ENCODE results near the gene RGS6.

RGS6 gene

DNA sequence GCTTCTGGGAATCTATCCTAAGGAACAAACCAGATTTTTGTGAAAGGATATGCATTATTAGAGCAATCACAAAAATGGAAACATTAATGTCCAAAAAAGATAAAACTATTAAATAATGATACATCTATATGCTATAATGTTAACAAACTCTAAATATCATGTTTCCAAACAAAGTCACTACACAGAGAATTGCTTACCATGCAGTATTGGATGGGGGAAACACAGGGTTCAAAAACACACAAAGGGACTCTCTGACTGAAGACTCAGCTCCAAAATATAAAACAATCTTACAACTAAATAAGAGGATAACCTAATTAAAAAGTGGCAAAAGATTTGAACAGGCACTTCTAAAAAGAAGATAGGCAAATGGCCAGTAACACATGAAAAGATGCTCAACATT, 657.4 kb downstream of the RGS6 start:
- DNase-seq (ENCODE audit: low read depth): no peak

DNA sequence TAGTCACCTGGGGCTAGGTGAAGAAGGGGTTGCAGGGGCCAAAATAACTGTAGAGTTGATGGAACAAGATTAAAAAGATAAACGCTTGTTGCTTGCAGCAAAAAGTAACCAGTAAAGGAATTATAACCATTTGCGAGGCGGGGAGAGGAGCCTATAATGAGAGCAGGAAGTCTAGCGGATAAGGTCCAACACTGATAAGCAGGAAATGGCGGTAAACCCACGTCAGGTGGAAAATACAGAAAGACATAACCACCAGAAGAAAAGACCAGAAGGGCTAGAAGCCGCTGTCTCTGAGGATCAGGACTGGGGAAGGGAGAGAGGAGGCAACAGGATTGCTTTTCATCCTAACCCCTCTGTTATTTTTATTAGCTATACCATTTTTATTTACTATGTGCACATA, 658.3 kb downstream of the RGS6 start:
- DNase-seq (ENCODE audit: low read depth): no peak

DNA sequence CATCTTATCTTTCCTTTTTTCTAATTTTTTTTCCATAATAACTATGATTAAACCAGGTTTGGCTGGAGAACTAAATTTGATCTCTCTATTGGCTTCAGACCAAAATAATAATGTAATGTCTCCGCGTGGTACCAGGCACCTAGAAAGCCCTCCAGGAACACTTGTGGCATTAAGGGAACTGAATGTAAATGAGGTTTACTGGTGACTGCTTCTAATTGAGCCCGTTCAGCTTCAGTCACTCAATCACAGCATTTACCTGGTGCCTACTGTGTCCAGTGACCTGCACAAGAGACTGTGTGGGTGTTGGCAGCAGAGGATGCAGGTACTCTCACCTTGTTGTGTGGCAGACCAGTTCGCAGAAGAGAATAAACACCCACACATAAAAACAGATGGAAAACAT, 659.2 kb downstream of the RGS6 start:
- DNase-seq (ENCODE audit: low read depth): no peak

DNA sequence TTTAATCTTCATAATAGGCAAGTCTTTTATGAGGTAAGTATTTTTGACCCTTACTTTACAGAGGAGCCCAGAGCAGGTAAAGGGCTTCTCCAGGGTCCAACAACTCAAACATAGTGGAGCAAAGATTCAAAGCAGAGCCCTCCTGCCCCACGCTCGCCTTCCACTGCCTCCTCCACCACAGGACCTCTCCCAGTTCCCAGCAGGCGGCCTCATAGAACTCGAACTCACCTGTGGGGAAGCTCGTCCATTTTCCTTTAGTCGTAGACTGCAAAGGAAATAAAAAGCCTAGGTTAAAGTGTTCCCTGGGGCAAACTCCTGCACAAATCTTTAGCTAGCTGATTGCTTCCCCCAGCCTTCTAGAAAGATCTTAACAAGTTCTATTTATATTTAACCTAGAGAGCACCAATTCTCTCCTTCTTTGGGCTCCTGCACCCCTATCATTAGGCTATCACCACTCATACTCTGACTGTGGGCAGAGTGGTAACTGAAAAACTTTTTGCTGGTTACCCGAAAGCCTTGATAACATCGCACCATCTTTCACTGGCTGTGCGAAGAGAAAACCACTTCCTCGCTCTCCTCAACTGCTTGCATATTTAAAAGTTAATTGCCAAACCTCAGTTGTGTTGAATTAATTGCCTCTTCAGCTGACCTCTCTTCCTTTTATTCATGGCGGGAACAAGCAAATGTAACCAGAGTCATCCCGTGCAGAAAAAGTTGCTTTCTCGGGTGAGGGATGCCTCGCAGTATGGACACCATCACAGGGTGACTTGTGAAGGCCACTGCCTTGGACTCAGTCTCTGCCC, 662.1 kb downstream of the RGS6 start:
- no peak for DNase-seq (ENCODE audit: low read depth)

DNA sequence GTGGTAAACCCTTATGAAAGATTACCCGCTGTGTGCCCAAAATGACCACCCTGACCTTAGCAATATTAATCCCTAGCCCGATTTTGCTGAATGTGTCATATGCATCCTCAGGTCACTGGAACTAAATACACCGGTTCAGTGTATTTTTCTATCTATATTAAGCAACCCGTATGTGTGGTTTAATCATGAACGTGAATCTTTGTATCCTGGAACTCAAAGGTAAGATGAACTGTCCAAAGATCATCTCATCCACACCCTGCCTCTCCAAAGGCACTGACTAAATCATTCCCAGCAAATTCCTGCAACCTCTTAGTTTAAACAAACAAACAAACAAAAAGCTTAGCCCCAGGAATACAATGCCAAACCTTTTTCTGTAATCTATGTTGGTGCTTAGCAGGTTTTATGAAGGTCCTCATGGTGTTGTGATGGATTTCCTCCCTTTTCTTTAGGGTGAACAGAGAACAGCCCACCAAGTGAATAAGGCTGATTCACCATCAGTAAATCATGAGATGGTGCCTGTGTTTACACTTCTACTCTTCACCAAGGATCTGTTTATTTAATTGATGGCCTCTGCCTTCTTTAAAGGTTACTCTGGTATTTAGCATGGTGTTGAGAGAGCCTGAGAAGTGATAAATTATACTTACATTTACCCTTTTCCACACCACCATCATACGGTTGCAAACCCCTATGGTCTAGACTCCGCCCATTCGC, 663.1 kb downstream of the RGS6 start:
- DNase-seq (ENCODE audit: low read depth): no peak

DNA sequence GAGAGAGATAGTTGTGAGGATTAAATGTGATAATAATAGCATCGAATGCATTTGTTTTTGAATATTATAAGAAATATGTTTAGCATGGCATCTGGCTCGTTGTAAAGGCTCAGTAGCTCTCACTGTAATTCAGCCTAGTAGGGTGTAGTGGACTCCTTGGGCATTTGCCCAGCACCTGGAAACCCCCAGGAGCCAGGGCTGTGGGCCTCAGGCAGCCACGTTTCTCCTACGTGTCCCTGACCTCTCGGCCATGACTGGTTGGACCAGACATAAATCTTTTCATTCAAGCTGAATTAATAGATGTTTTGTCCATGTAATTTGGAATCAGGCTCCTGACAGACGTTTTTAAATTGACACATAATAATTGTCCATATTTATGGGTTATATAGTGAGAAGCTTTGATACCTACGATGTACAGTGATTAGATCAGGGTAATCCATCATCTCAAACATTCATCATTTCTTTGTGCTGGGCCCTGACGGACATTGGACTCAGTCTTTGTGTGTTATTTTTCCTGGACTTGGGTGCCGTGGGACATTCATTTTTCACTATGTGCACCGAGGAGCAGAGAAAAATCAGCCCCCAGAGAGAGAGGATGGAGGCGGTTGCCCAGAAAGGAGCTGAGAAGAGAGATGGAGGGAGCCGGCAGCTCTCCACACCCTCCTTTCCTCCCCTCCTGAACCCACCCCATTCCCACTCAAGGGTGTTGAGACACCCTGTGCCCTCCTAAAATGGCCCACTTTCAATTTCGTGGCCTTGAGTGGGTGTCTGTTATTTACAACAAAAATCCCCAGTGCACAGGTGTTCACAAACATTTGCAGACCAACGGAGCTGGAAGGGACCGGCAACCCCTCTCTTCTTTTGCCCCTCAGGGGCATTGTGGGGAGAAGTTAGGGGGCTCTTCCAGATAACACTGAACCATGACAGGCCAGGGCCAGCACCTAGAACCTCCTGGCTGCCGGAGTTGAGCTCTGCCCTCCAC, 665.3 kb downstream of the RGS6 start:
- DNase-seq (ENCODE audit: low read depth): no peak

DNA sequence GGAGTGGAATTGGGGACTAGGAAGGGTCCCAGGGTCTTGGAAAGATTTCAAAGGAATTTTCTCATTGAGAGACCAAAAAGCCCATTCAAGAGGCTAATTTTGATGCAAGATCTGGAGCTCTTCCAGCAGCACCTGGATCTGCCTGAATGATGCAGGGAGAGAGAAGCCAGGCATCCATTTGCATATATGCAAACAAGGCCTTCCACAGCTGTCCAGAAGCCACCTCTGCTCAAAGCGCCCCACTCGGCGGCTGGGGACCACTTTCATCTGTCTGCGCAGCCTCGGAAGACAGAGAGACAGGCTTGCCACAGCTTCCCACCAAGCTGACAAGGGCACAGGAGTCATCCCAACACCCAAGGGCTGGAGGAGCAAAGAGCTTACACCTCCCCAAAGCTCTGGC, 666.1 kb downstream of the RGS6 start:
- no peak for DNase-seq (ENCODE audit: low read depth)

DNA sequence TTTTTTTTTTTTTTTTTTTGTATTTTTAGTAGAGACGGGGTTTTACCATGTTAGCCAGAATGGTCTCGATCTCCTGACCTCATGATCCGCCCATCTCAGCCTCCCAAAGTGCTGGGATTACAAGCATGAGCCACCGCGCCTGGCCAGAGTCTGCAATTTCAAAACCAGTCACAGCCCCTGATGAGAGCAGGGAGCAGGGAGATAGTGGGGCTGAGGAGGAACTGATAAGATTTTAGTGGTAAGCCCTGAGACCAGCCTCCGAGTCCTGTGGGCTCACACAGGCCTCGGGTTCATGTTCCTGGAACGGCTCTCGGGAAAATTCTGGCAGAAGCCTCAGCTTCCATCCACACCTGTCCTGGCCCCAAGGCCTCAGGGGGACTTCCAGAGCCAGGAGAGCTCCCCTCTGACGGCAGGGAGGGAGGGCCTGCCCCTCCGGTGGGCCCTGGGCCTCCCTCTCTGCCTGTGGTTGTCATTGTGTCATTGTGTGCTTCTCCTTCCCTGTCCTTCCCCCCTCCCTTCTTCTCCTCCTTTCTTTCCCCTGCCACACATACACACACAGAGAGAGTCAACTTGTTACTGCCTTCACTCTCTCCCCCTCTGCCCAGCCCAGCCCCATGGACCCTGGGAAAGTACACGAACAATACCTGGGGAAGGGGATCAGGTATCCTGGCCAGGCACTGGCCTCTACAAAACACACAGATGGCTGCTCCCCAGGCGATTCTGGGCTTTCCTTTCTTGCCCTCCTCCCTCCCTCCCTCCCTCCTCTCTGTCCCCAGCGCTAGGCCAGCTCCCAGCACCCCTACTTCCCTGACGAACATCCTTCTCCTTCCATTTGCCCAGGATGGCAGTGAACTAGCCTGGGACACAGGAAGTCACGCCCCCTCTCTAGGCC, 667.6 kb downstream of the RGS6 start:
- DNase-seq (ENCODE audit: low read depth): no peak

DNA sequence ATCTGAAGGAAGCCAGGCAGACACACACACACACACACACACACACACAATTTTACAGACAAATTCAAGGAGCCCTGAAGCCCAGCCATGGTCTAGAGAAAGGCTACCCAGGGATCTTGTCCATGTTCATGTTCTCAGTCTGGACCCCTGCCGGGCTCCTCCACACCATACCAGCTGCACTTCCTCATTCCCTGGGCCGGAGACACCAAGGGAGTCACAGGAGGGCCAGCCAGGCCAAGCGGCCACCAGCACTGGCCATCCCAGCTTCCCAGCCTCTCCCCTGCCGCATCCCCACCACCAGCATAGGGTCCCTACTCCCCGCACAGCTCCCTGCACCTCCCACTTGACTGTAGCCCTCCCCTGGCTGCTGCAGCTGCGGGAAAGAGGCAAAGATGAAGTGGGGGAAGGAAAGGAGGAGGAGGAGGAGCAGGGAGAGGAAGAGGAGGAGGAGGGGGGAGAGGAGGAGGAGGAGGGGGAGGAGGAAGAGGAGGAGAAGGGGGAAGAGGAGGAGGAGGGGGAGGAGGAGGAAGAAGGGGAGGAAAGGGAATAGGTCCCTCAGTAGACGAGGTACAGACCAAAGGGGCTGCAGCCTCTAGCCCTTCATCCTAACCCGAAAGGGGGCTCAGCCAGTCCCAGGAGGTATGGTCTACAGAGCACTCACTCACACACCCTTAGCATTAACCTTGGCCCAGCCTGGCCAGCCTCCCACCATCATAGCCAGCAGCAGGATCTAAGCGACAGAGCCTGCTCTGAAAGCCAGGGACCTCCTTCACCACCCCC, 668.5 kb downstream of the RGS6 start:
- no peak for DNase-seq (ENCODE audit: low read depth)

DNA sequence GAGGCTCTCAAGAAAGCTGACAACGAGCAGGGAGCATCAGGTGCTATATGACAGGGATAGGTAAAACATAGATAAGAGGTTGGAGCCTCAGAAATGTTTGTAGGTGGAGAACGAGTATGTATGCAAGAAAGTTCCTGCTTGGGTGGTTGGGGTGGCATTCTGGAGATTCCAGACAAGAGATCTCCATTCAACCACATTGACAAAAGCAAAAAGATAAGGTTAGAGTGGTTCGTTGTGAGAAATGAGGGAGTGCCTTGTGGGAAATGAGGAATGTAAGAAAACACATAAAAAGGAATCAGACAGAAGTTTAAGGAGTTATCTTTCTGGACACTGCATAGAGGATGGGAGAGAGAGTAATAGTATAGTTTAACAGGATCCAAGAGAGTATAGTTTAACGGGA, 671.4 kb downstream of the RGS6 start:
- no peak for DNase-seq (ENCODE audit: low read depth)

DNA sequence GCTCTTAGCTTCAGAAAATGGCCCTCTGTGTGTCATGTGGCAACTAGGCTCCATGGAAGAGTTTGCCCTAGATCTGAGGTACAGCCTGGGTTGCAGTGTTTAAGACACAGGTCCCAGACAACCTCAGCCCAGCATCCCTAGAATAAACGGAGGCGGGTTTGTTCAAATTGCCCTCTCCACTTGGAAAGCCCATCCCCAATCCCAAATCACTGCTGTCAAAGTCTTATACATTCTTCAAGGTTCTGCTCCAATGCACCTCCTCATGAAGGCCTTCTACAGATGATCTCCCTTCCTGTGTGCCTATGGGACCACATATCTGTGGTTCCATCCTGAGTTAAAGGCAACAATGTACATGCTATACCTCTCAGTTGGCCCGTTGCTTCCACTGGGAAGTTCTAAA, 671.9 kb downstream of the RGS6 start:
- no peak for DNase-seq (ENCODE audit: low read depth)

DNA sequence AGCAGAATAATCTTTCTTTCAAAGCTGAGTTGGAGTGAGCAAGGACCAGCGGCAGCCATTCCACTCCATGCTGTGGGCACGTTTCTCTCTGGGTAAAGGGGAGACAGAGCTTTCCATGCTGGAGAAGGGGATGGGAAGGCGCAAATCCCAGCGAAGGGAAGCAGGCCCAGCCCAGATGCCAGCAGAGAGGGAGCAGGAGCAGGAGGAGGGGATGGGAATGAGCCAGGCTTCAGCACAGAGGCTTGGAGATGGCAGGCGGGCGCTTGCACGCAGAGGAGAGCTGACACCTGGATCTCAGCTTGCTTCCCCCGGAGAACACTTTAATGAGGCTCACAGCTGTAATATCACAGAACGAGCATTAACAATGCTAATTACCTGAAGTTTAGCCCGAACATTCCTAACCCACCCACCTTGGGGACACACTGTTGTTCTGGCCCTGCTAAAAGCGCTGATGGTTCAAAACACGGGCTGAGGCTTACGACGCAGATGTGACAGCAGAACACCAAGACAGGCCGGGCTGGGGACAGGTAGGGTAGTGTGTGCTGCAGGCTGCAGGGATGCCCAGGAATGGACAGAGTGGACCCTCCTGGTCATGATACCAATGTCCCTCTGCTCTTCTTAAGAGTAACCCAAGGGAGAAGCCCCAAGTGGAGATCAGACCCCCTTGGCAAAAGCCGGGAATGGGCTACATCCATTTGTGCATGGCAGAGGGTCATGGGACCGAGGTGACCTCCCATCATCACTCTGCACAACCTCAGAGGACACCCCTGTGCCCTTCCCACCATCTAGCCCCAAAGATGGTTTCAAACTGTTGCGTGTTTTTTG, 673.1 kb downstream of the RGS6 start:
- DNase-seq (ENCODE audit: low read depth): no peak

DNA sequence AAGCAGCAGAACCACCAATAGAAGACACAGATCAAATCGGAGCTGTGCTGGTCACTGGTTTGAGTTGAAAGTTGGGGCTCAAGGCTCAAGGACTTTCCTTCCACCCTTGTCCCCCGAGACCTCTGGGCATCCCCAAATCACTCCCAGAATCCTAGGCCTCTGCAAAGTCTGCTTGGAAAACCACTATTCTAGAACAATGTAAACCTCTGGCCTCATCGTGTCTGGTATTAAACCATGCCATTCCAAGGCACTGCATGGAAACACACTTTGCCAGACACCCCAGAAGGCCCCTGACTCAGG, 673.6 kb downstream of the RGS6 start:
- DNase-seq (ENCODE audit: low read depth): no peak

DNA sequence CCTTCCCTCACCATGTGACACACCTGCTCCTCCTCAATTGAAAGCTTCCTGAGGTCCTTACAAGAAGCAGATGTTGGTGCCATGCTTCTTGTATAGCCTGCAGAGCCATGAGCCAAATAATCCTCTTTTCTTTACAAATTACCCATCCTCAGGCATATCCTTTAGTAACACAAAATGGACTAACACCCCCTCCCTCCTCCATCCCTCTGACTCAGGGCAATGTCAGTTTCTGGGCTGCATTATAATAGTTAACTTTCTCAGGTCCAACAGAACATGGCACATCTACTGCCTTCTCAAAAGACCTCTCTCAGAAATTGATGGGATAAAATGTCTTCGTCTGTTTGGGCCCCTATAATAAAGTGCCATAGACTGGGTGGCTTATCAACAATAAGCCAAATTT, 674.6 kb downstream of the RGS6 start:
- DNase-seq (ENCODE audit: low read depth): no peak

DNA sequence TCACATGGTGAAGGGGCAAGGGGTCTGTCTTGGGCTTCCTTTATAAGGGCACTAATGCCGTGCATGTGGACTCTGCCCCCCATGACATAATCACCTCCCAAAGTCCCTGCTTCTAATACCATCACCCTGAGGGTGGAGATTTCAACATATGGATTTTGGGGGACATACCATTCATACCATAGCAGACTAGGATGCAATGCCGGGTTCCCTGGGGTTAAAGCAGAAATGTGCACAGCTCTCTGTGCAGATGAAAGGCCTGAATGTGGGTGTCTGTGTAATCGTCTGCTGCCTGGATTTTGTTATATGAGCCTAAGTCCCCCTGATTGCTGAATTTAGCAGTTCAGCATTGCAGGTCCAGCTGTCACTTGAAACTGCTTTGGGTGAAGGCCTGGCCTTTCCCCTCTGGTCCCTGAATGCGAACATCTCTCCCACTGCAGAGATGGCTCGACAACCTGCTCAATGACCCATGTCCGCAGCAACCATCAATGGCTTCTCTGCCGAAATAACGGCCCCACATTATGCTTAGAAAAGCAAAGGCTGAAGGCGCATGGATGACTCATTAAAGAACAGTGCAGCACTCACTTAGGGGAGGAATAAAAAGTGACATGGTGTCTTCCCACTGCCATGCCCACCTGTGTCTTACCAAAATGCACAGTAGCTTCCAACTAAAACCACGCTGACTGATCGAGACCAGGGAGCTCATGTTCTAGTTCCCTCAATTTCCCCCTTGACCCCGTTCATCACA, 675.3 kb downstream of the RGS6 start:
- DNase-seq (ENCODE audit: low read depth): no peak

DNA sequence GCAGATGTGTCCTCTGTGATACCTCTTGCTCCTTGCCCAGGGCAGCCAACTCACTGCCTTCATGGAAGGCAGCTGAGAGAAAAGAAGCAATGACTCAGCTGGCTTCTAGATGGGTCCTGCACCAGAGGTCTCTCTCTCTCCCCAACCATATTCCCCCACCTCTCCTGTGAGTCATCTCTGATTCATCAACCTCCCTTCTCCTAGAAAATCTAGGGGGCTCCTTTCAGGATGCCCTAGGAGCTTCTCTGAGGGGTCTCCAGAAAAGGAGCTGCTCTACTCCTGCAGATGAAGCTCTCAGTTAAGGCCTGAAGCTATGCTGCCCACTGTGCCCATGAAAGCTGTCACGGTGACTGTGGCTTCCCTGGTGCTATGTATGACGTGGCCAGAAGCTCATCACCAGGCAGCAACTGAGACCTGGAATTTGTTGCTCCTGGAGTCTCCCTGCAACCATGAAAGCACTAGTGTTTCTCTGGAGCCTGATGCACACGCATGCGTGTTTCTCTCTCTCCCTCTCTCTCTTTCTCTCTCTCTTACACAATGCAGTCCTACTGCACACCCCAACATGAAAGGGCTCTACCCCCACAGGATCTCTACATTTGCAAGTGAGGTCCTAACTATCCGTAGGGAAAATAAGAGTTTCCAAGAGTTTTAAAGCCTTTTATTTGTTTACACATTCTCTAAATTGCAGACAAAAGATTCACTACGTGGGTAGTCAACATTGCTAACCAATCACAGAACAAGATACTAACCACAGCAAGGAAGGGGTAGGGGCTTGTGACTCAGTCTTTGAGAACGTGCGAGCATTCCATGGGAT, 676.4 kb downstream of the RGS6 start:
- DNase-seq (ENCODE audit: low read depth): peak; percentile 87

DNA sequence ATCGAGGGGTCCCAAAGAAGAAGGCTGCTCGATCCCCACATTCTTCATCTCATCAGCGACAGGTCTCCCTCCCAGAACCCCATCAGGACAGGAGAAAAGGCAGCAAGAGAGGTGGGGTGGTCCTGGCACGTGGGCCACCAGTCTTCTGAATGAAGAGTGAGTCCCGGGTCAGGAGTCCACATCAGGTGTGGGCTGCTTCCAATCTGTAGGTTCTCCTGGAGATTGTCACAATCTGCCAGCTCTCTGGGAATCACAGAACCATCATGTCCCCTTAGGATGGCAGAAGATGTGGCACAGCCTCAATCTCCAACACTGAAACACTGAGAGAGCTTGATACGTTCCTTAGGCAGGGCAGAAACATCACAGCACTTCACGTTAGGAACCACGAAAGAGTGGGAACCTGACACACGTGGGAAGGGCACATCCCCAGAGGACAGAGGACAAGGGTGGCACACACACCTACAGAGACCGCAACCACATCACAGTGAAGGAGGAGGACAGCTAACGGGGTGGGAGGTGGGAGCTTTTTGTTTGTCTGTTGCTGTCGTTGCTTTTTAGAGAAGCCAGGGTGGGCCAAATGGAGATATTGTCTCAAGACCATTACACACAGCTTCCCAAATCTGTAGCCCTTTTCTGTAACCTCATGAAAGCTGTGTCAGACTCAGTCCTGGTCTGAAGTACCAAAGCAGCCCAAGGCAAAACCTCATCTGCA, 677.1 kb downstream of the RGS6 start:
- DNase-seq (ENCODE audit: low read depth): no peak
